ENCODE measurements around the gene ARHGAP32. TPM values are rescaled to one million over a fixed set of nuclear protein-coding genes. Genes with fewer than 3 reads are reported as not detected.

Gene ARHGAP32
- polyA plus RNA-seq, 1 of the 3 experiments (the other 2 are of a cell fraction): 4.8 TPM

DNA sequence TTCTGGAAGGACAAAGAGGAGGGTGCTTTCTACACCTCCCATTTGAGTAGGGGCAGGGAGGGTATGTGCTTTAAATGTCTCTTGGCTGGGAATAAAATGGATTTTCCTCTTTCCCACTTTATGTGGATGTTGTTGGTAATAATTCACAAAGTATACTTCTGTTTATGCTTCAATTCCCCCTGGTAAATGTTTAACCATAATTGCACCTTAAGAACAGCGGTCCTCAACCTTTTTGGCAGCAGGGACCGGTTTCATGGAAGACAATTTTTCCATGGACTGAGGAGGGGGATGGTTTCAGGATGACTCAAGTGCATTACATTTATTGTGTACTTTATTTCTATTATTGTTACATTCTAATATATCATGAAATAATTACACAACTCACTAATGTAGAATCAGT, 245.5 kb downstream of the ARHGAP32 start:
- H2AFZ ChIP-seq (ENCODE audit: low read depth): no peak overlapping the region
- H3K27me3 ChIP-seq (ENCODE audit: insufficient read depth): no peaks in the 10 kb centered on the region
- H3K9me3 ChIP-seq: no peaks in the 10 kb centered on the region
- H3K36me3 ChIP-seq (replicated peaks in 1 of 2; ENCODE audit: control insufficient read depth in 1 of 2, insufficient read depth in 2 of 2, low read length in 1 of 2): no peaks in the 10 kb centered on the region
- no peak overlapping the region for H3K27ac ChIP-seq (ENCODE audit: low read depth in 2 of 2, low read length in 1 of 2)
- no peaks in the 10 kb centered on the region for H3K9me2 ChIP-seq
- no peak overlapping the region for H3K4me2 ChIP-seq
- ChIA-PET CTCF (interaction anchor here (1.0 to 34.0 kb wide), 3 partner anchors 10 to 57 kb away, joined by 3 to 872 read pairs (median 113); partner anchors contain the start of gene KCNJ5), POLR2A (no interaction called here)
- no peaks in the 10 kb centered on the region for H4K20me1 ChIP-seq (ENCODE audit: insufficient read depth)
- no peak for DNase-seq
- no peaks in the 10 kb centered on the region for H3K4me1 ChIP-seq (ENCODE audit: control insufficient read depth in 1 of 2, insufficient read depth in 2 of 2, low read depth in 1 of 2, low read length in 1 of 2)
- H3K9ac ChIP-seq: no peak overlapping the region
- WGBS (ENCODE audit: low lambda C conversion rate): 88% methylated on average over 2 of the region's 2 CpGs
- H3F3A ChIP-seq (replicated peaks; ENCODE audit: insufficient read depth): no peaks in the 10 kb centered on the region
- TF ChIP-seq EZH2phosphoT487 (IDR thresholded peaks at IDR 0.05; ENCODE audit: borderline replicate concordance, low read depth) (no peak), RAD21 (IDR thresholded peaks at IDR 0.05; ENCODE audit: low read length) (no peak), MEF2A (IDR thresholded peaks at IDR 0.05; ENCODE audit: borderline replicate concordance, low read depth) (no peak), REST (IDR thresholded peaks at IDR 0.05; ENCODE audit: low read depth, low read length) (no peak), RFX5 (IDR thresholded peaks at IDR 0.05; ENCODE audit: low read length) (no peak), SIN3A (IDR thresholded peaks at IDR 0.05; ENCODE audit: borderline replicate concordance, low read depth, low read length) (no peak), NRF1 (IDR thresholded peaks at IDR 0.05; ENCODE audit: low read depth, low read length) (no peak), RXRA (IDR thresholded peaks at IDR 0.05; ENCODE audit: borderline replicate concordance, low read depth) (no peak), GATA2 (CRISPR knock-in tag; IDR thresholded peaks at IDR 0.05) (no peak), MXI1 (IDR thresholded peaks at IDR 0.05; ENCODE audit: low read depth, low read length) (no peak), RCOR1 (IDR thresholded peaks at IDR 0.05; ENCODE audit: low read length) (no peak), NFIC (IDR thresholded peaks at IDR 0.05; ENCODE audit: borderline replicate concordance) (no peak), POLR2AphosphoS5 (IDR thresholded peaks at IDR 0.05; ENCODE audit: low read depth, low read length) (no peak)
- H3K79me2 ChIP-seq (ENCODE audit: insufficient read depth): no peaks in the 10 kb centered on the region
- no peak overlapping the region for H3K4me3 ChIP-seq (ENCODE audit: low read depth in 2 of 2, low read length in 1 of 2)

- H3K36me3 ChIP-seq (replicated peaks in 1 of 2; ENCODE audit: control insufficient read depth in 1 of 2, insufficient read depth in 2 of 2, low read length in 1 of 2): no peaks in the 10 kb centered on the region
- no peaks in the 10 kb centered on the region for H4K20me1 ChIP-seq (ENCODE audit: insufficient read depth)
- H3K4me3 ChIP-seq (ENCODE audit: low read depth in 2 of 2, low read length in 1 of 2): no peak overlapping the region
- H3K27me3 ChIP-seq (ENCODE audit: insufficient read depth): no peaks in the 10 kb centered on the region
- WGBS (ENCODE audit: low lambda C conversion rate): 81% methylated on average over 16 of the region's 16 CpGs
- no peaks in the 10 kb centered on the region for H3F3A ChIP-seq (replicated peaks; ENCODE audit: insufficient read depth)
- ChIA-PET CTCF (interaction anchor here (0.6 to 34.0 kb wide), 4 partner anchors 13 to 63 kb away, joined by 3 to 872 read pairs (median 59); partner anchors contain the start of gene KCNJ5), POLR2A (no interaction called here)
- TF ChIP-seq TEAD4 (IDR thresholded peaks at IDR 0.05; ENCODE audit: borderline replicate concordance, insufficient read depth): no peak
- no peak for TF ChIP-seq GABPA (IDR thresholded peaks at IDR 0.05; ENCODE audit: low read depth)
- no peak for TF ChIP-seq MXI1 (IDR thresholded peaks at IDR 0.05; ENCODE audit: low read depth, low read length)
- no peak for TF ChIP-seq FOXM1 (IDR thresholded peaks at IDR 0.05; ENCODE audit: low read depth)
- no peak overlapping the region for H3K27ac ChIP-seq (ENCODE audit: low read depth in 2 of 2, low read length in 1 of 2)
- H2AFZ ChIP-seq (ENCODE audit: low read depth): no peak overlapping the region
- no peak for DNase-seq
- no peak overlapping the region for H3K9ac ChIP-seq
- no peaks in the 10 kb centered on the region for H3K9me3 ChIP-seq
- H3K9me2 ChIP-seq: no peaks in the 10 kb centered on the region
- H3K79me2 ChIP-seq (ENCODE audit: insufficient read depth): no peaks in the 10 kb centered on the region
- H3K4me2 ChIP-seq: no peak overlapping the region
- H3K4me1 ChIP-seq (ENCODE audit: control insufficient read depth in 1 of 2, insufficient read depth in 2 of 2, low read depth in 1 of 2, low read length in 1 of 2): no peaks in the 10 kb centered on the region
Observed at GRCh38 chr11:128943428-128943976, 248.6 kb downstream of the ARHGAP32 start.
